HepG2 (cell line): Measurements from ENCODE around the gene AK3. TPM values are rescaled to one million over a fixed set of nuclear protein-coding genes. Genes with fewer than 3 reads are reported as not detected.

ENCODE experiments used
- ATAC-seq: fragments of 200-7000 bp; cut with Tn5 transposase; 3 replicates; pipeline ENCODE4 v1.9.1; 2020; ENCODE audit warnings: mild to moderate bottlenecking, moderate library complexity
- BruUV-seq: library from RNA; stranded (reverse); fragments of 400-500 nt; replicated peaks from 2 replicates; lab custom pipeline; 2021; lab: Mats Ljungman, UMichigan
- CTCF ChIA-PET: fragments of 300-600 bp; formaldehyde crosslinking; extraction: SDS; loops from one replicate; lab custom pipeline; 2021; ENCODE audit warnings: low total read pairs, inconsistent platforms, low intra/inter-chr PET ratio; lab: Yijun Ruan, JAX
- POLR2A ChIA-PET: fragments of 350-600 bp; sonication (Branson Sonifier 250); formaldehyde crosslinking; loops from one replicate; lab custom pipeline; 2020; ENCODE audit warnings: antibody characterized with exemption, inconsistent platforms; lab: Yijun Ruan, JAX
- DNase-seq: peaks from one replicate; pipeline ENCODE4 v3.0.0-alpha.2; 2015; ENCODE audit warnings: low spot score
- FAIRE-seq: peaks from 3 replicates; lab custom pipeline; 2011; peaks lifted over from hg19 to GRCh38; lab: Jason Lieb, UNC
- H2AFZ ChIP-seq: one replicate; pipeline ENCODE4 v1.6.1; 2011; ENCODE audit warnings: low read length, inconsistent platforms
- H3K27ac ChIP-seq: fragments of 300-600 bp; 3 replicates; pipeline ENCODE4 v1.8.0; 2011; ENCODE audit warnings: mixed run types, mild to moderate bottlenecking, mixed read lengths, low read length, inconsistent platforms; ENCODE audit not compliant: insufficient read depth; ENCODE audit errors: extremely low read length
- H3K27me3 ChIP-seq, 2 experiments: fragments of 200-600 bp in 1 of 2; 2 replicates in 1 of 2; 3 replicates in 1 of 2; pipeline versions ENCODE4 v1.6.0 to v1.8.0; 2011; ENCODE audit warnings: low read length in 2 of 2, mild to moderate bottlenecking in 2 of 2, moderate library complexity in 2 of 2, inconsistent platforms in 1 of 2; ENCODE audit not compliant: insufficient read depth in 2 of 2, control insufficient read depth in 1 of 2
- H3K36me3 ChIP-seq, 2 experiments: fragments of 200-600 bp in 1 of 2; replicated peaks in 1 of 2; 2 replicates in 1 of 2; 3 replicates in 1 of 2; pipeline versions ENCODE4 v1.5.1 to v1.8.0; 2011; ENCODE audit warnings: low read length in 2 of 2, inconsistent platforms in 1 of 2; ENCODE audit not compliant: insufficient read depth in 2 of 2, control insufficient read depth in 1 of 2
- H3K4me1 ChIP-seq: 2 replicates; pipeline ENCODE4 v1.5.1; 2012; ENCODE audit warnings: low read length, inconsistent platforms; ENCODE audit not compliant: insufficient read depth
- H3K4me2 ChIP-seq: 2 replicates; pipeline ENCODE4 v1.6.0; 2011; ENCODE audit warnings: low read depth, low read length, inconsistent platforms
- H3K4me3 ChIP-seq, 3 experiments: fragments of 200-600 bp in 1 of 3; sonication (generic), shearing (Covaris generic) in 1 of 3; replicated peaks in 1 of 3; 2 replicates each; pipeline ENCODE4 v1.5.1; 2011 to 2016; ENCODE audit warnings: low read length in 3 of 3, inconsistent platforms in 2 of 3, low read depth in 2 of 3, mild to moderate bottlenecking in 2 of 3, control low read depth in 1 of 3, mixed read lengths in 1 of 3; ENCODE audit not compliant: insufficient read depth in 1 of 3
- H3K79me2 ChIP-seq: one replicate; pipeline ENCODE4 v1.6.1; 2011; ENCODE audit warnings: low read length, inconsistent platforms; ENCODE audit not compliant: insufficient read depth
- H3K9ac ChIP-seq: 2 replicates; pipeline ENCODE4 v1.6.0; 2011; ENCODE audit warnings: mild to moderate bottlenecking, low read depth, low read length, inconsistent platforms; ENCODE audit not compliant: insufficient read depth
- H3K9me3 ChIP-seq: 2 replicates; pipeline ENCODE4 v1.5.1; 2012; ENCODE audit warnings: mild to moderate bottlenecking, low read length
- H4K20me1 ChIP-seq: 2 replicates; pipeline ENCODE4 v1.6.0; 2011; ENCODE audit warnings: inconsistent platforms, mild to moderate bottlenecking, low read length, moderate library complexity; ENCODE audit not compliant: insufficient read depth
- CBFB ChIP-seq: sonication (generic); formaldehyde crosslinking; IDR thresholded peaks from 2 replicates; pipeline ENCODE4 v1.4.0; 2020; ENCODE audit warnings: missing genetic modification reagents
- CEBPB ChIP-seq: IDR thresholded peaks from 2 replicates; pipeline ENCODE4 v1.6.1; 2011; ENCODE audit warnings: low read depth, low read length, improper control_type of control experiment, borderline replicate concordance
- STAT5B ChIP-seq: sonication (generic); formaldehyde crosslinking; IDR thresholded peaks from 2 replicates; pipeline ENCODE4 v1.4.0; 2020; ENCODE audit warnings: missing genetic modification reagents
- ZNF142 ChIP-seq: sonication (generic); formaldehyde crosslinking; IDR thresholded peaks from 2 replicates; pipeline ENCODE4 v1.4.0; 2020; ENCODE audit warnings: missing genetic modification reagents
- WGBS: methylation state at CpG from one replicate; pipeline ENCODE4 v1.1.6; 2017; ENCODE audit warnings: low lambda C conversion rate; 5-methylcytosine and 5-hydroxymethylcytosine counted together
- in situ Hi-C: cut with HindIII; loops from 2 replicates; pipeline ENCODE4 v1.10.0; 2017; ENCODE audit warnings: low pct_unique_long_range_greater_than_20kb; ENCODE audit not compliant: extremely low pct_ligation_motif_present
- intact Hi-C: fragments of 100-400 bp; cut with micrococcal nuclease; formaldehyde crosslinking; loops from one replicate; pipeline ENCODE4 v1.10.0; 2022; ENCODE audit not compliant: unreplicated experiment
- polyA plus RNA-seq, 8 experiments: library from polyadenylated mRNA; depleted of rRNA in 3 of 8; stranded (reverse) in 7 of 8; unstranded in 1 of 8; fragments of >200 nt; fragmentation: Illumina TruSeq in 4 of 8; extraction: Trizol in 4 of 8; gene quantifications; 2 replicates each; pipeline versions ENCODE4 v1.2.1 to v1.2.3, GENCODE V29; 2011 to 2016; ENCODE audit warnings: low read depth in 4 of 8, missing spikeins in 1 of 8, mixed read lengths in 1 of 8; ENCODE audit not compliant: insufficient read depth in 1 of 8
- total RNA-seq, 5 experiments: library from RNA; depleted of rRNA; stranded (reverse); fragments of >200 nt; fragmentation: Illumina TruSeq; extraction: Trizol; gene quantifications; 2 replicates each; pipeline ENCODE4 v1.2.3, GENCODE V29; 2016; ENCODE audit warnings: low read depth in 1 of 5

AK3 gene
- total and polyA plus RNA-seq, 2 of the 13 experiments (the other 11 are each of a cell fraction or from before 2014, with no cell fraction given): 76.8 to 109 TPM

GRCh38 chr9:4774209-4774608 is 33.2 kb upstream of the AK3 start:
- no peak for FAIRE-seq
- no peaks in the 10 kb centered on the region for H3K9me3 ChIP-seq
- no peak overlapping the region for H3K9ac ChIP-seq
- intact Hi-C loops (no loop called here), in situ Hi-C loops (loop anchor here (25.0 kb wide), 2 partner anchors 663 to 813 kb away; partner anchors contain the start of gene PLGRKT)
- no peaks in the 10 kb centered on the region for H3K36me3 ChIP-seq
- H3K4me3 ChIP-seq: no peak overlapping the region
- POLR2A ChIA-PET: no interaction called here
- peaks cover 7% of the 10 kb centered on the region; the same call in 1 of the 2 replicates for H3K4me1 ChIP-seq
- H4K20me1 ChIP-seq: no peaks in the 10 kb centered on the region
- CTCF ChIA-PET: no interaction called here
- BruUV-seq: no TSS peak
- ATAC-seq: no peak
- H3K4me2 ChIP-seq: no peak overlapping the region
- H3K27me3 ChIP-seq: no peaks in the 10 kb centered on the region
- H3K79me2 ChIP-seq: no peaks in the 10 kb centered on the region
- WGBS: 17% methylated on average over 1 of the region's 1 CpG
- TF ChIP-seq CEBPB (peak; percentile 43; the same call in 1 of the 2 replicates), CBFB (CRISPR knock-in tag) (no peak), STAT5B (CRISPR knock-in tag) (no peak), ZNF142 (no peak)
- TF ChIP-seq, all 625 proteins: peak for 1
- Histone ChIP-seq H2AFZ (no peak overlapping the region), H3K27ac (no peak overlapping the region)
- DNase-seq: no peak
